Measurements from ENCODE around the gene TGFBR1. TPM values are rescaled to one million over a fixed set of nuclear protein-coding genes. Genes with fewer than 3 reads are reported as not detected.

The TGFBR1 gene
- total RNA-seq, 2 donors from 2014 or later = 74.8 to 75.6 TPM

DNA sequence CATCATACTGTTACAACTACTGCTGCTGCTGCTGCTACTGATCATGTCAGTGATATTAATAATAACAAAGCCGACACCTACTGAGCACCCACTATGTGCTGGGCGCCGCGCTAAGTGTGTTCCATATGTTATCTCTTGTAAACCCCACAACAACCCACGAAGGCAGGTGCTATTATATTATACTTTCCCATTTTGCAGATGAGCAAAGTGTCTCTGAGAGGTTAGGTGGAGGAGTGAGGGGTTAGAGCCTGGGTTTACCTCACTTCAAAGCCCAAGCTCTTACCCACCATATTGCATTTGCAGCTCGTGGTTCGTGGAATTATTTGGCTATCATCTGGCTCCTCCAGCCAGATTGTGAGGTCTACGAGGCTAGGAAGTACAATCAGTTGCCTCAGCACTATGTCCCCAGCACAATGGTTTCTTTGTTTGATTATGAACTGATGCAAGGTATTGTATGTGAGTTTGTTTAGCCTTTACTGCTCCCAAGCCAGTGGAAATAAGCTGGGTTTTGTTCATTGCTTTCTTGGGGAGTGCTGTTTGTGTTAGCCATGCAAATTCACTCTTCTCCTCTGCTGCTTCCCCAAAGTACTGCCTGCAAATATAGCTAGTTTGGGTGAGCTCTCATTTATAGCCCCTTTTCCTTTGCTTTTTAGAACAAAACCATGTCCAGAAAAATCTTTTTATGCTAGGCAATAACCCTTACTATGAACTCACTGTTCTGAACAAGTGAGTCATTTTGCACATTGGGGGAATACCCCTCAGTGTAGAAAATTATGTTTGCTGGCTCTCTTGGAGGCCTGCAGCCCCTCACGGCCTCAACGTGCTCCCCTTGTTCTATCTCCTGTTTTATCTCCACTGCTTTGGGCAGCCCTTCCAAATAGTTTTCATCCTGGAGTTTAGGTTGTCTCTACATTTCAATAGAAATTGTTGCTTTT, 68.9 kb downstream of the TGFBR1 start:
- DNase-seq = no peak
- H3K4me3 Mint-ChIP-seq = no peak overlapping the region

GRCh38 chr9:99176527-99177013, 71.7 kb downstream of the TGFBR1 start:
- no peak for DNase-seq
- Histone ChIP-seq H3K9me3 (ENCODE audit: control insufficient read depth, low read length) (no peaks in the 10 kb centered on the region), H3K4me1 (ENCODE audit: control insufficient read depth, insufficient read depth, low read length) (peaks cover 32% of the 10 kb centered on the region), H3K4me3 (ENCODE audit: low read length) (no peak overlapping the region), H3K27me3 (ENCODE audit: control insufficient read depth, insufficient read depth, low read length, poor library complexity, severe bottlenecking) (peaks cover 18% of the 10 kb centered on the region), H3K36me3 (ENCODE audit: control insufficient read depth, insufficient read depth, low read length) (no peaks in the 10 kb centered on the region), H3K9ac (ENCODE audit: extremely low read depth, low read length, poor library complexity, severe bottlenecking) (no peak overlapping the region), H3K27ac (ENCODE audit: low read depth, low read length) (no peak overlapping the region)
- Mint-ChIP-seq H3K36me3 (ENCODE audit: low read depth) (no peaks in the 10 kb centered on the region), H3K27me3 (ENCODE audit: insufficient read depth) (peaks cover 14% of the 10 kb centered on the region), H3K27ac (no peak overlapping the region), H3K4me3 (no peak overlapping the region), H3K9me3 (no peaks in the 10 kb centered on the region), H3K4me1 (peaks cover 50% of the 10 kb centered on the region)
- TF ChIP-seq, protein P1, sequence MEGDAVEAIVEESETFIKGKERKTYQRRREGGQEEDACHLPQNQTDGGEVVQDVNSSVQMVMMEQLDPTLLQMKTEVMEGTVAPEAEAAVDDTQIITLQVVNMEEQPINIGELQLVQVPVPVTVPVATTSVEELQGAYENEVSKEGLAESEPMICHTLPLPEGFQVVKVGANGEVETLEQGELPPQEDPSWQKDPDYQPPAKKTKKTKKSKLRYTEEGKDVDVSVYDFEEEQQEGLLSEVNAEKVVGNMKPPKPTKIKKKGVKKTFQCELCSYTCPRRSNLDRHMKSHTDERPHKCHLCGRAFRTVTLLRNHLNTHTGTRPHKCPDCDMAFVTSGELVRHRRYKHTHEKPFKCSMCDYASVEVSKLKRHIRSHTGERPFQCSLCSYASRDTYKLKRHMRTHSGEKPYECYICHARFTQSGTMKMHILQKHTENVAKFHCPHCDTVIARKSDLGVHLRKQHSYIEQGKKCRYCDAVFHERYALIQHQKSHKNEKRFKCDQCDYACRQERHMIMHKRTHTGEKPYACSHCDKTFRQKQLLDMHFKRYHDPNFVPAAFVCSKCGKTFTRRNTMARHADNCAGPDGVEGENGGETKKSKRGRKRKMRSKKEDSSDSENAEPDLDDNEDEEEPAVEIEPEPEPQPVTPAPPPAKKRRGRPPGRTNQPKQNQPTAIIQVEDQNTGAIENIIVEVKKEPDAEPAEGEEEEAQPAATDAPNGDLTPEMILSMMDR (conservative IDR thresholded peaks at IDR 0.05) = no peak
- WGBS, 2 experiments (ENCODE audit: insufficient coverage in 1 of 2, insufficient read length in 1 of 2) = 75 to 78% methylated on average over 2 to 4 of the region's 4 CpGs

More for the DNA sequence above, 68.9 kb downstream of the TGFBR1 start:
- Mint-ChIP-seq H3K36me3 (ENCODE audit: low read depth) (no peaks in the 10 kb centered on the region), H3K4me1 (peaks cover 59% of the 10 kb centered on the region), H3K27me3 (ENCODE audit: insufficient read depth) (no peaks in the 10 kb centered on the region), H3K9me3 (no peaks in the 10 kb centered on the region), H3K27ac (peak overlapping the region; percentile 45)
- H3K4me3 ChIP-seq (ENCODE audit: low read length) = peak overlapping the region; percentile 29
- WGBS, 2 experiments (ENCODE audit: insufficient coverage in 1 of 2, insufficient read length in 1 of 2) = 83 to 86% methylated on average over 3 to 10 of the region's 10 CpGs
- H3K27me3 ChIP-seq (ENCODE audit: control insufficient read depth, insufficient read depth, low read length, poor library complexity, severe bottlenecking) = peaks cover under 1% of the 10 kb centered on the region
- no peak overlapping the region for H3K9ac ChIP-seq (ENCODE audit: extremely low read depth, low read length, poor library complexity, severe bottlenecking)
- TF ChIP-seq, protein P1 (conservative IDR thresholded peaks at IDR 0.05) = no peak
- H3K36me3 ChIP-seq (ENCODE audit: control insufficient read depth, insufficient read depth, low read length) = no peaks in the 10 kb centered on the region
- no peaks in the 10 kb centered on the region for H3K9me3 ChIP-seq (ENCODE audit: control insufficient read depth, low read length)
- peaks cover 45% of the 10 kb centered on the region for H3K4me1 ChIP-seq (ENCODE audit: control insufficient read depth, insufficient read depth, low read length)
- no peak overlapping the region for H3K27ac ChIP-seq (ENCODE audit: low read depth, low read length)

DNA sequence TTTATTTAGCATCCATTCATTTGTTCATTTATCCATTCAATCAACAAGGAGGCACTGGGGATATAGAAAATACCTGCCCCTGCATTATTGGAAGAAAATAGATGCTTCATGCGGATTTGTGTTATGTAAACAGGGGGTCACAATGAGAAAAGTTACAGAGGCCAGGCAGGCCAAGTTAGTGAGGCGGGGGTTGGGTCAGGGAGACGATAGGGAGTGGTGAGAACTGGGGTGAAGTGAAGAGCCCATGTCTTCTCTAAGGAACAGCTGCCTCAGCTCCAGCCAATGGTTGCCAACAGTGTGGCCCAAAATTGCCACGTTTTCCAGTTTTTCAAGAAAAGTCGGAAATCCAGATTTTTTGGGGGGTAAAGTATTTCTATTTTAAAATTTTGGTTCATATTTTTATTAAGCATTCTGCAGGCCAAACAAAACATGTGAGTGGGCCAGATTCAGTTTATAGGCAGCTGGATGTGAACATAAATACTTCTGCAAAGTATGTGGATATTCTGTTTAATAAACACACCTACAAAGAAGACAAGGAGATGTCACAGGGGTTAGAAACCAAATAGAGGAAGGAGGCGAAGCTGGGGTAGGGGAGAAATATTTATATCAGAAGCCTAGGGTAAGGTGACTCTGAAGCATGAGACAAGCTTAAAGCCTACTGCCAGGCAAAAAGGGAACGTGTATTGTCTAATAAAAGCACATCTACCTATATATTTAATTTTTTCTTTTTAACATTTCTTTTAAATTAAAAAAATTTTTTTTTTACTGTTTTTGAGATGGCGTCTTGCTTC, 72.9 kb downstream of the TGFBR1 start:
- WGBS, 2 experiments (ENCODE audit: insufficient coverage in 1 of 2, insufficient read length in 1 of 2) = 93% methylated on average over 3 to 8 of the region's 8 CpGs

More for the DNA sequence above, 72.9 kb downstream of the TGFBR1 start:
- H3K4me1 ChIP-seq (ENCODE audit: control insufficient read depth, insufficient read depth, low read length) = peaks cover 34% of the 10 kb centered on the region
- no peaks in the 10 kb centered on the region for H3K36me3 ChIP-seq (ENCODE audit: control insufficient read depth, insufficient read depth, low read length)
- DNase-seq = no peak
- no peak overlapping the region for H3K4me3 ChIP-seq (ENCODE audit: low read length)
- H3K27ac ChIP-seq (ENCODE audit: low read depth, low read length) = no peak overlapping the region
- Mint-ChIP-seq H3K27ac (no peak overlapping the region), H3K4me1 (peaks cover 38% of the 10 kb centered on the region), H3K9me3 (no peaks in the 10 kb centered on the region), H3K27me3 (ENCODE audit: insufficient read depth) (peaks cover 21% of the 10 kb centered on the region), H3K4me3 (no peak overlapping the region), H3K36me3 (ENCODE audit: low read depth) (no peaks in the 10 kb centered on the region)
- H3K27me3 ChIP-seq (ENCODE audit: control insufficient read depth, insufficient read depth, low read length, poor library complexity, severe bottlenecking) = peaks cover 24% of the 10 kb centered on the region
- no peak overlapping the region for H3K9ac ChIP-seq (ENCODE audit: extremely low read depth, low read length, poor library complexity, severe bottlenecking)
- TF ChIP-seq, protein P1 (conservative IDR thresholded peaks at IDR 0.05) = no peak
- H3K9me3 ChIP-seq (ENCODE audit: control insufficient read depth, low read length) = no peaks in the 10 kb centered on the region

Measured in endodermal cell (in vitro differentiated cells).